Uterus (tissue), 4 donors: ENCODE measurements around the gene CUTA. TPM values are rescaled to one million over a fixed set of nuclear protein-coding genes. Genes with fewer than 3 reads are reported as not detected.

Experiments used
- DNase-seq, 2 donors: peaks; one replicate each; pipeline ENCODE4 v3.0.0-alpha.2; 2019 to 2020
- H3K27ac ChIP-seq, 2 donors: fragments of 200-600 bp; sonication (generic); 1 replicate in 1 of 2; 2 replicates in 1 of 2; pipeline ENCODE4 v1.5.1; 2016 to 2018
- H3K27me3 ChIP-seq, 2 donors: fragments of 200-600 bp; sonication (generic); one replicate each; pipeline ENCODE4 v1.5.1; 2018 to 2019; ENCODE audit warnings: control low read depth in 1 of 2
- H3K36me3 ChIP-seq, 2 donors: fragments of 200-600 bp; sonication (generic); one replicate each; pipeline ENCODE4 v1.5.1; 2019; ENCODE audit warnings: control low read depth in 1 of 2
- H3K4me1 ChIP-seq, 2 donors: fragments of 200-600 bp; sonication (generic); one replicate each; pipeline ENCODE4 v1.5.1; 2018 to 2019; ENCODE audit warnings: control low read depth in 1 of 2
- H3K4me3 ChIP-seq, 2 donors: fragments of 200-600 bp; sonication (generic); 1 replicate in 1 of 2; 2 replicates in 1 of 2; pipeline ENCODE4 v1.5.1; 2018 to 2019; ENCODE audit warnings: mild to moderate bottlenecking in 1 of 2
- H3K9me3 ChIP-seq, 2 donors: fragments of 200-600 bp; sonication (generic); one replicate each; pipeline ENCODE4 v1.5.1; 2019; ENCODE audit warnings: control low read depth in 1 of 2
- POLR2A ChIP-seq, 2 donors: fragments of 450-650 bp; IDR thresholded peaks; one replicate each; pipeline ENCODE4 v1.6.1; 2016; ENCODE audit warnings: antibody characterized with exemption in 2 of 2, mild to moderate bottlenecking in 1 of 2, moderate library complexity in 1 of 2
- intact Hi-C: fragments of 100-400 bp; cut with DNase I; formaldehyde crosslinking; loops from one replicate; pipeline ENCODE4 v1.15.1; 2023; ENCODE audit warnings: low total_unique reads
- total RNA-seq, 4 donors: library from RNA; depleted of rRNA in 3 of 4; stranded (reverse); fragments of >200 nt in 3 of 4; gene quantifications; one replicate each; pipeline versions ENCODE4 v1.1.0 to v1.2.4, GENCODE V29; 2014 to 2023
- TF ChIP-seq, protein P1 (sequence below), 4 experiments: fragments of 200-600 bp in 2 of 4; fragments of 450-650 bp in 2 of 4; sonication (generic) in 2 of 4; IDR thresholded peaks; one replicate each; pipeline ENCODE4 v1.5.1; 2016 to 2019; ENCODE audit warnings: antibody characterized with exemption in 4 of 4, mild to moderate bottlenecking in 2 of 4, moderate library complexity in 1 of 4
- donor health status: DM: yes; HTN: yes; CAD: no.

Gene CUTA
- total RNA-seq, 4 donors from 2014 or later, result 10.8 to 135 (median 72.7) TPM

DNA sequence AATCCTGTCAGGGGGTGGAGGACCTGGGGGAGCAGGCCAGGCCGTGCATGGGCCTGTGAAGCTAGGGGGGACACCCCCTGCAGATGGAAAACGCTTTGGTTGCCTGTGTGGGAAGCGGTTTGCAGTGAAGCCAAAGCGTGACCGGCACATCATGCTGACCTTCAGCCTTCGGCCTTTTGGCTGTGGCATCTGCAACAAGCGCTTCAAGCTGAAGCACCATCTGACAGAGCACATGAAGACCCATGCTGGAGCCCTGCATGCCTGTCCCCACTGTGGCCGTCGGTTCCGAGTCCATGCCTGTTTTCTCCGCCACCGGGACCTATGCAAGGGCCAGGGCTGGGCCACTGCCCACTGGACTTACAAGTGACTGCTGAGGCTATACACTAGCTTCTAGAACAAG is 38.2 kb upstream of the CUTA start:
- H3K27me3 ChIP-seq, result no peaks in the 10 kb centered on the region
- peaks cover 0 to 6% of the 10 kb centered on the region in 2 donors for H3K4me1 ChIP-seq
- H3K4me3 ChIP-seq, result no peak overlapping the region
- intact Hi-C loops, result no loop called here
- H3K9me3 ChIP-seq, result no peaks in the 10 kb centered on the region
- no peak for DNase-seq
- TF ChIP-seq POLR2A (IDR thresholded peaks at IDR 0.05), result no peak
- TF ChIP-seq, protein P1, sequence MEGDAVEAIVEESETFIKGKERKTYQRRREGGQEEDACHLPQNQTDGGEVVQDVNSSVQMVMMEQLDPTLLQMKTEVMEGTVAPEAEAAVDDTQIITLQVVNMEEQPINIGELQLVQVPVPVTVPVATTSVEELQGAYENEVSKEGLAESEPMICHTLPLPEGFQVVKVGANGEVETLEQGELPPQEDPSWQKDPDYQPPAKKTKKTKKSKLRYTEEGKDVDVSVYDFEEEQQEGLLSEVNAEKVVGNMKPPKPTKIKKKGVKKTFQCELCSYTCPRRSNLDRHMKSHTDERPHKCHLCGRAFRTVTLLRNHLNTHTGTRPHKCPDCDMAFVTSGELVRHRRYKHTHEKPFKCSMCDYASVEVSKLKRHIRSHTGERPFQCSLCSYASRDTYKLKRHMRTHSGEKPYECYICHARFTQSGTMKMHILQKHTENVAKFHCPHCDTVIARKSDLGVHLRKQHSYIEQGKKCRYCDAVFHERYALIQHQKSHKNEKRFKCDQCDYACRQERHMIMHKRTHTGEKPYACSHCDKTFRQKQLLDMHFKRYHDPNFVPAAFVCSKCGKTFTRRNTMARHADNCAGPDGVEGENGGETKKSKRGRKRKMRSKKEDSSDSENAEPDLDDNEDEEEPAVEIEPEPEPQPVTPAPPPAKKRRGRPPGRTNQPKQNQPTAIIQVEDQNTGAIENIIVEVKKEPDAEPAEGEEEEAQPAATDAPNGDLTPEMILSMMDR (IDR thresholded peaks at IDR 0.05), result no peak
- no peaks in the 10 kb centered on the region for H3K36me3 ChIP-seq
- no peak overlapping the region for H3K27ac ChIP-seq

DNA sequence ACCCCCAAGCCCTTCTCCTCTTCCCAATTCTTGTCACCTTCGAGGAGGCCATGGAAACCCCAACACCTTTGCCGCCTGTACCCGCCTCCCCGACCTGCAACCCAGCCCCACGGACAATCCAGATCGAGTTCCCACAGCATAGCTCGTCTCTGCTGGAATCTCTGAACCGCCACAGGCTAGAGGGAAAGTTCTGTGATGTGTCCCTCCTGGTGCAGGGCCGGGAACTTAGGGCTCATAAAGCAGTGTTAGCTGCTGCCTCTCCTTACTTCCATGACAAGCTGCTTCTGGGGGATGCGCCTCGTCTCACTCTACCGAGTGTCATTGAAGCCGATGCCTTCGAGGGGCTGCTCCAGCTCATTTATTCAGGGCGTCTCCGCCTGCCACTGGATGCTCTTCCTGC is 37.1 kb upstream of the CUTA start:
- intact Hi-C loops, result no loop called here
- Histone ChIP-seq H3K36me3 (no peaks in the 10 kb centered on the region), H3K9me3 (no peaks in the 10 kb centered on the region), H3K4me1 (peaks cover 0 to 6% of the 10 kb centered on the region in 2 donors), H3K27ac (peak overlapping the region; percentile 44 to 76), H3K4me3 (peak overlapping the region; percentile 65 to 75), H3K27me3 (no peaks in the 10 kb centered on the region)
- DNase-seq, result no peak
- TF ChIP-seq, protein P1 (IDR thresholded peaks at IDR 0.05), result no peak
- no peak for TF ChIP-seq POLR2A (IDR thresholded peaks at IDR 0.05)

DNA sequence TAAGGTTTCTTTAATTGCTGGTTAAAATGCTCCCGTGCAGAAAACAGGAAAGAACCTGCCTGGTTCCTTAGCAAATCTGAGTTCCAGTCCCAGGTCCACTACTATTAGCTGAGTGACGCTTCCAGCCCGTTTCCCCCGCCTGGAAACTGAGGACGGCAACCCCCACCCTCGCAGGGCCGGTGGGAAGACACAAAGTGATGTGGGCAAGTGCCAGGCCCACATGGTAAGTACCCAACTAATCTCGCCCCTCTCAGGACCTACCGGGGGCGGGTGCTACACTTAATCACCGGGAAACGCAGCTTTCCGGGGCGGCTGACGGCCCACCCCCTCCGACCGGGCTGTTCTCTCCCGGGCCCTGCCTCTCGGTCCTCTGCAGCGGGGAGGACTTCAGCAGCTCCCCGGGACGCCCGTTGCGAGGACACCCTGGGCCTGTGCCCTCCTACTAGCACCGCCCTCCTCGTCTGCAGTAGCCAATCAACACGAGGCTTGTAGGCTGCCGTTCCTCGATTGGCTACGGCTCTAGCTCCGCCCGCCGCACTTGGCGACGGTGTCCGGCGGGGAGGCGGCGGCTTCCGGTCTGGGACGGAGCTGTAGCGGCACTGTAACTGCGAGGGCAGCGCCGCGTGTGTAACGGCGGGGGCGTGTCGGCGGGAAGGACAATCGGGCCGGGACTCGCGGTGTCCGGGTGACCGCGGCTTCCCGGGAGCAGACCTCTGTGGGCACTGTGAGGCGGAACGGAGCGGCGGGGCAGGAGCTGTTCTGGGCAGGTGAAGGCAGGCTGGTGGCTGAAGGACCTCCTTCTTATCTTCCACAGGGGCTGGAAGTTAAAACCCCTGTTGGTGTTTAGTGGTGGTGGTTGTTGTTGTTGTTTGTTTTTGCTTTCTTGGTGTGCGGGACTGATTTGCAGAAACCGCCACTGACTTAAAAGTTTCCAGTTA is 36.4 kb upstream of the CUTA start, which contains the start of gene ZBTB9:
TSS of gene ZBTB9 (plus strand) at position 568 of the 938 bp plus-strand sequence. CDS start 525 bp downstream, outside the sequence.
- no peaks in the 10 kb centered on the region for H3K9me3 ChIP-seq
- H3K4me1 ChIP-seq, result peaks cover 0 to 6% of the 10 kb centered on the region in 2 donors
- no peaks in the 10 kb centered on the region for H3K27me3 ChIP-seq
- no peaks in the 10 kb centered on the region for H3K36me3 ChIP-seq
- peak within 1 kb of the TSS; percentile 48 to 76 for H3K27ac ChIP-seq
- peak within 1 kb of the TSS; percentile 65 to 75 for H3K4me3 ChIP-seq
- intact Hi-C loops, result no loop called here
- DNase-seq, result peak; percentile 96
- TF ChIP-seq, protein P1 (IDR thresholded peaks at IDR 0.05), result peak in 1 of 4 experiments; percentile 31
- TF ChIP-seq POLR2A (IDR thresholded peaks at IDR 0.05), result peak; percentile 61 to 85

DNA sequence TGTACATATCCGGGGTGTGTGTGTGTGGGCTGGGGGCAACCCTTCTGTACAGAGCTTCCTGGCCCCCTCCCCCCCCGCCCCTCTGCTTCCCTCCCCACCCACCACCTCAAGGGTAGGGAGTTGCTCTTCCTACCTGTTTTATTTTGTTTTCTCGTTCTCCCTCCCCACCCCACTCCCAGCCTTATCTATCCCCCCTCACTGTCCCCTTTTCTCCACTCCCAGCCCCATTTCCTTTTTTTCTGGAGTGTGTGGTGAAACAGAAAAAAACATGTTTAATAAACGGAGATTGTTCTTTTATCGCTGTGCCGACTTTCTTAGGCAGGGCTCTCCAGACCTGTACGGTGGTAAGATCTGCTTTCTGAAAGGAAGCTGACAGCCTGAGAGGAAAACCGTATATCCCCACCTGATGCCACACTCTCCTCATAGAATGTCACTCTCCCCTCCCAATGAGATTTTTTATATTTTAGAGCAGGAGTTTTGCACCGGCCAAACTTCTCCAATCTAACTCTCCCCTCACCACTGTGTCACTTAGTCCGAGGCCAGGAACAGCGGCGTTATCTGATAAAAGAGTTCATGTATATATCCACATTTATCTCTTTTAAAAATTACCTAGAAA is 35.6 kb upstream of the CUTA start:
- H3K9me3 ChIP-seq, result no peaks in the 10 kb centered on the region
- H3K4me1 ChIP-seq, result peaks cover 0 to 6% of the 10 kb centered on the region in 2 donors
- peak overlapping the region; percentile 65 to 75 for H3K4me3 ChIP-seq
- H3K27me3 ChIP-seq, result no peaks in the 10 kb centered on the region
- no peak for DNase-seq
- no peaks in the 10 kb centered on the region for H3K36me3 ChIP-seq
- peak overlapping the region; percentile 48 to 76 for H3K27ac ChIP-seq
- intact Hi-C loops, result no loop called here
- TF ChIP-seq POLR2A (IDR thresholded peaks at IDR 0.05), result no peak
- TF ChIP-seq, protein P1 (IDR thresholded peaks at IDR 0.05), result no peak

DNA sequence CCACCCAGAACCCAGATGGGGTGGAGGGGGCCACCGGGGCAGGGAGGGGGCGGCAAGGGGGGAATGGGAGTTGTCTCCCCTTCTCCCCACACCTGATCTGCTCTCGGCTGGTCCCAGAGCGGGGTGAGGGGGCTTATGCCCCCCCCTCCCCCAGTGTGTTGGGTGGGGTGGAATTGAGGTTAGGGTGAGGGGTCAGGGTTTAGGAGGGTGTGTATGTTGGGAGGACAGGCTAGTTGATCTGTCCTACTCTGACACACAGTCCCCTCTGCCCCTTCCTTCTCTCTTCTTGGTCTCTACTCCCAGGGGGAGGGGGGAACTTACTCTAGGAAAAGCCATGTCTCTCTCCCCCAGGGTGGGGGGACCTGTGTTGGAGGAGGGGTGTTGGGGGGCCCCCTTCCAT is 34.6 kb upstream of the CUTA start:
- Histone ChIP-seq H3K4me3 (no peak overlapping the region), H3K27me3 (no peaks in the 10 kb centered on the region), H3K27ac (peak overlapping the region in 1 of 2 donors; percentile 15), H3K36me3 (no peaks in the 10 kb centered on the region), H3K4me1 (peaks cover 0 to 6% of the 10 kb centered on the region in 2 donors), H3K9me3 (no peaks in the 10 kb centered on the region)
- TF ChIP-seq, protein P1 (IDR thresholded peaks at IDR 0.05), result no peak
- TF ChIP-seq POLR2A (IDR thresholded peaks at IDR 0.05), result no peak
- intact Hi-C loops, result no loop called here
- no peak for DNase-seq
